ENCODE results near the gene PICK1.
"Not testable (repeated sequence)": the region's sequence is repeated elsewhere in the genome, so short reads cannot be mapped to it uniquely, and the experiment has no call there.

PICK1 gene

GRCh38 chr22:38030311-38031133 lies 26.7 kb upstream of the PICK1 start:
- DNase-seq (ENCODE audit: low read depth in 4 of 4, low spot score in 1 of 4) = no peak

GRCh38 chr22:38031491-38031890 lies 25.7 kb upstream of the PICK1 start:
- DNase-seq (ENCODE audit: low read depth in 4 of 4, low spot score in 1 of 4) = no peak

- DNase-seq (ENCODE audit: low read depth in 4 of 4, low spot score in 1 of 4) = no peak
These were observed 24.3 kb upstream of the PICK1 start for GRCh38 chr22:38032681-38033521.

GRCh38 chr22:38033522-38034277 lies 23.5 kb upstream of the PICK1 start:
- DNase-seq (ENCODE audit: low read depth in 4 of 4, low spot score in 1 of 4) = no peak

- DNase-seq (ENCODE audit: low read depth in 4 of 4, low spot score in 1 of 4) = no peak
These were observed 22.8 kb upstream of the PICK1 start for GRCh38 chr22:38034278-38034882.

- no peak for DNase-seq (ENCODE audit: low read depth in 4 of 4, low spot score in 1 of 4)
These were observed 22.2 kb upstream of the PICK1 start for GRCh38 chr22:38034884-38035529.

- DNase-seq (ENCODE audit: low read depth in 4 of 4, low spot score in 1 of 4) = no peak
These were observed 21.7 kb upstream of the PICK1 start for GRCh38 chr22:38035530-38035885.

GRCh38 chr22:38036392-38037062 lies 20.7 kb upstream of the PICK1 start:
- no peak for DNase-seq (ENCODE audit: low read depth in 4 of 4, low spot score in 1 of 4)

GRCh38 chr22:38037367-38038150 lies 19.6 kb upstream of the PICK1 start:
- not testable (repeated sequence) for DNase-seq (ENCODE audit: low read depth in 4 of 4, low spot score in 1 of 4)

- no peak for DNase-seq (ENCODE audit: low read depth in 4 of 4, low spot score in 1 of 4)
These were observed 18.8 kb upstream of the PICK1 start for GRCh38 chr22:38038426-38038825.

- no peak for DNase-seq (ENCODE audit: low read depth in 4 of 4, low spot score in 1 of 4)
These were observed 18.1 kb upstream of the PICK1 start for GRCh38 chr22:38038890-38039812.

GRCh38 chr22:38040953-38041759 lies 16.0 kb upstream of the PICK1 start:
- no peak for DNase-seq (ENCODE audit: low read depth in 4 of 4, low spot score in 1 of 4)

GRCh38 chr22:38041760-38042487 lies 15.3 kb upstream of the PICK1 start:
- DNase-seq (ENCODE audit: low read depth in 4 of 4, low spot score in 1 of 4) = no peak

GRCh38 chr22:38042488-38042790 lies 14.8 kb upstream of the PICK1 start:
- no peak for DNase-seq (ENCODE audit: low read depth in 4 of 4, low spot score in 1 of 4)

GRCh38 chr22:38043151-38044039 lies 13.8 kb upstream of the PICK1 start:
- DNase-seq (ENCODE audit: low read depth in 4 of 4, low spot score in 1 of 4) = no peak
